MCF 10A (cell line): ENCODE results near the gene HTN1. TPM values are rescaled to one million over a fixed set of nuclear protein-coding genes. Genes with fewer than 3 reads are reported as not detected.
"Not testable (repeated sequence)": the region's sequence is repeated elsewhere in the genome, so short reads cannot be mapped to it uniquely, and the experiment has no call there.

Source experiments
- BruUV-seq: library from RNA; stranded (reverse); fragments of 400-500 nt; replicated peaks from 2 replicates; lab custom pipeline; 2021; lab: Mats Ljungman, UMichigan
- CTCF ChIA-PET: fragments of 300-600 bp; sonication (Branson Sonifier 250); formaldehyde crosslinking; extraction: SDS; loops from one replicate; lab custom pipeline; 2021; ENCODE audit warnings: antibody characterized with exemption, inconsistent platforms; lab: Yijun Ruan, JAX
- POLR2A ChIA-PET: fragments of 300-600, 350-650 bp; sonication (Branson Sonifier 250); formaldehyde crosslinking; extraction: SDS; loops from one replicate; lab custom pipeline; 2020; ENCODE audit warnings: antibody characterized with exemption, inconsistent platforms; lab: Yijun Ruan, JAX
- DNase-seq: peaks from one replicate; pipeline ENCODE4 v3.0.0-alpha.2; 2018; ENCODE audit not compliant: unreplicated experiment
- H3K27ac Mint-ChIP-seq: one replicate; pipeline ENCODE4 v1.8.0; 2022; ENCODE audit warnings: mild to moderate bottlenecking, low read depth, mixed read lengths; ENCODE audit not compliant: unreplicated experiment
- H3K27me3 Mint-ChIP-seq: one replicate; pipeline ENCODE4 v1.8.0; 2022; ENCODE audit warnings: mixed read lengths; ENCODE audit not compliant: insufficient read depth, unreplicated experiment
- H3K36me3 Mint-ChIP-seq: one replicate; pipeline ENCODE4 v1.8.0; 2022; ENCODE audit warnings: mild to moderate bottlenecking, moderate library complexity, mixed read lengths; ENCODE audit not compliant: insufficient read depth, unreplicated experiment
- H3K4me1 Mint-ChIP-seq: one replicate; pipeline ENCODE4 v1.8.0; 2022; ENCODE audit warnings: mixed read lengths; ENCODE audit not compliant: insufficient read depth, unreplicated experiment
- H3K4me3 Mint-ChIP-seq: one replicate; pipeline ENCODE4 v1.8.0; 2022; ENCODE audit warnings: mild to moderate bottlenecking, moderate library complexity, mixed read lengths; ENCODE audit not compliant: unreplicated experiment
- H3K9me3 Mint-ChIP-seq: one replicate; pipeline ENCODE4 v1.8.0; 2022; ENCODE audit warnings: mixed read lengths; ENCODE audit not compliant: unreplicated experiment
- CTCF ChIP-seq: fragments of 200-600 bp; IDR thresholded peaks from one replicate; pipeline ENCODE4 v1.8.0; 2022; ENCODE audit warnings: antibody characterized with exemption, mild to moderate bottlenecking; ENCODE audit not compliant: unreplicated experiment
- intact Hi-C: fragments of 100-400 bp; cut with micrococcal nuclease; formaldehyde crosslinking; loops from 2 replicates; pipeline ENCODE4 v1.14.1; 2022
- total RNA-seq: library from RNA; stranded (reverse); gene quantifications from 2 replicates; pipeline ENCODE4 v1.2.3, GENCODE V29; 2022

The HTN1 gene
- total RNA-seq, 1 experiment from 2014 or later: not detected

DNA sequence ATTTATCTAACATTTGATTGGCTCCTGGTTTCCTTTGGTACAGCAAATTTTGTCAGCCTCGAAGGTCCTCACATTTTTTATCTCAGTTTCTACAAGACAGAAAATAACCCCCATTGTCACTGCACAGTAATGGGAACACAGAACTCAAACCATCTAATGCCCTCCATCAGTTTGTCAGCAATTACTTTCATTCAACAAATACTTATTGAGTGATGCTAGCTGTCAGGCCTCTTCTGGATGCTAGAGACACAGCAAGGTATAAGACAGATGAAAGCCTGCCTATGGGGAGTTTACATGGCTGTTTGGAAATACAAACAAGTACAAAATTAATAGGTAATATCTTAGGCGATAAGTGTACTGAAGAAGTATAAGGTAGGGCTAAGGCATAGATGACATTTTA is 27.0 kb upstream of the HTN1 start:
- intact Hi-C loops: no loop called here
- BruUV-seq: no TSS peak
- peaks cover 30% of the 10 kb centered on the region for H3K27me3 Mint-ChIP-seq

DNA sequence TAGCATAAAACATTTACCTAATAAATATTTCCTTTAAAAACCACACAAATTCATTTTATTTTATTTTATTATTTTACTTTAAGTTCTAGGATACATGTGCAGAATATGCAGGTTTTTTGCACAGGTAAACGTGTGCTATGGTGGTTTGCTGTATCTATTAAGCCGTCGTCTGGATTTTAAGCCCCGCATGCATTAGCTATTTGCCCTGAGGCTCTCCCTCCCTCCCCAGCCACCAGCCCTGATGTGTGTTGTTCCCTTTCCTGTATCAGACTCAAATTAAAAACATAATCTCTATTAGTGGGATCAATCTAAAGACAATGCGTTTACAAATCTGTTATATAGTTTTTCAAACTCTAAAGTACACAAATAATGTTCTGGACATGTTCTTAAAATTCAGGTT is 23.2 kb upstream of the HTN1 start:
- H3K27me3 Mint-ChIP-seq: peaks cover 42% of the 10 kb centered on the region
- no peak overlapping the region for H3K27ac Mint-ChIP-seq
- TF ChIP-seq CTCF: no peak
- no TSS peak for BruUV-seq
- intact Hi-C loops: no loop called here
- no peaks in the 10 kb centered on the region for H3K36me3 Mint-ChIP-seq
- POLR2A ChIA-PET: no interaction called here
- CTCF ChIA-PET: no interaction called here
- H3K9me3 Mint-ChIP-seq: no peaks in the 10 kb centered on the region
- DNase-seq: no peak
- no peaks in the 10 kb centered on the region for H3K4me1 Mint-ChIP-seq
- no peak overlapping the region for H3K4me3 Mint-ChIP-seq

More for the DNA sequence above, 27.0 kb upstream of the HTN1 start:
- Mint-ChIP-seq H3K27ac (no peak overlapping the region), H3K4me1 (no peaks in the 10 kb centered on the region), H3K9me3 (no peaks in the 10 kb centered on the region), H3K4me3 (no peak overlapping the region), H3K36me3 (no peaks in the 10 kb centered on the region)
- TF ChIP-seq CTCF: no peak
- CTCF ChIA-PET: no interaction called here
- DNase-seq: no peak
- POLR2A ChIA-PET: no interaction called here

- H3K36me3 Mint-ChIP-seq, POLR2A ChIA-PET, BruUV-seq, H3K4me3 Mint-ChIP-seq, H3K9me3 Mint-ChIP-seq, CTCF ChIA-PET, DNase-seq, intact Hi-C loops, H3K27ac Mint-ChIP-seq, H3K4me1 Mint-ChIP-seq: not testable (repeated sequence)
- H3K27me3 Mint-ChIP-seq: peaks cover 40% of the 10 kb centered on the region
Measured at GRCh38 chr4:70028159-70028558, 22.1 kb upstream of the HTN1 start, which contains the start of gene HTN3. Gene HTN3, plus strand, starts transcription at chr4:70028459. Its CDS starts 2,282 bp downstream, at chr4:70030741.

- H3K4me3 Mint-ChIP-seq, H3K27ac Mint-ChIP-seq, POLR2A ChIA-PET, BruUV-seq, H3K4me1 Mint-ChIP-seq, H3K27me3 Mint-ChIP-seq, H3K36me3 Mint-ChIP-seq, intact Hi-C loops, DNase-seq: not testable (repeated sequence)
- CTCF ChIA-PET: interaction anchor here (1.1 kb wide), 1 partner anchor 144 kb away, joined by 3 read pairs; no protein-coding TSS in a partner anchor
- peaks cover 17% of the 10 kb centered on the region for H3K9me3 Mint-ChIP-seq
Measured at GRCh38 chr4:70037559-70037958, 12.7 kb upstream of the HTN1 start.

DNA sequence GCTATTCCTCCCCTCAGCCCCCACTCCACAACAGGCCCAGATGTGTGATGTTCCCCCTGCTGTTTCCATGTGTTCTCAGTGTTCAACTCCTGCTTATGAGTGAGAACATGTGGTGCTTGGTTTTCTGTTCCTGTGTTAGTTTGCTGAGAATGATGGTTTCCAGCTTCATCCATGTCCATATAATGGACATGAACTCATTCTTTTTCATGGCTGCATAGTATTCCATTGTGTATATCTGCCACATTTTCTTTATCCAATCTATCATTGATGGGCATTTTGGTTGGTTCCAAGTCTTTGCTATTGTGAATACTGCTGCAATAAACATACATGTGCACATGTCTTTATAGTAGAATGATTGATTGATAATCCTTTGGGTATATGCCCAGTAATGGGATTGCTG is 10.3 kb upstream of the HTN1 start:
- H3K9me3 Mint-ChIP-seq, intact Hi-C loops, H3K4me1 Mint-ChIP-seq, H3K4me3 Mint-ChIP-seq, POLR2A ChIA-PET, H3K36me3 Mint-ChIP-seq, H3K27ac Mint-ChIP-seq, DNase-seq, CTCF ChIA-PET, BruUV-seq, H3K27me3 Mint-ChIP-seq: not testable (repeated sequence)
